Measurements from ENCODE around the gene IRF8. TPM values are rescaled to one million over a fixed set of nuclear protein-coding genes. Genes with fewer than 3 reads are reported as not detected.

IRF8 gene
- total and polyA plus RNA-seq, 2 of the 4 experiments (the other 2 are of a cell fraction) = not detected

- 79% methylated on average over 6 of the region's 14 CpGs; no CpG with 5 or more reads in 1 of the 2 experiments for WGBS, 2 experiments (ENCODE audit: extremely low coverage in 2 of 2, insufficient read length in 1 of 2)
- ChIA-PET POLR2A (ENCODE audit: unreplicated experiment) (no interaction called here), CTCF (no interaction called here)
- no TSS peak for BruUV-seq (replicated peaks)
- H2BK5ac ChIP-seq (ENCODE audit: low read depth, low read length, poor library complexity, severe bottlenecking) = no peak overlapping the region
- ATAC-seq (ENCODE audit: low read depth) (no peak), DNase-seq (no peak)
- no peaks in the 10 kb centered on the region for H3K9me1 ChIP-seq (ENCODE audit: insufficient read depth, low read length)
- no peak overlapping the region for H3K27ac ChIP-seq (ENCODE audit: insufficient read depth, low read length)
- no peak overlapping the region for H4K91ac ChIP-seq (ENCODE audit: insufficient read depth, low read depth, low read length)
- H2AFZ ChIP-seq (replicated peaks; ENCODE audit: low read length, poor library complexity) = no peak overlapping the region
- H3K9me3 ChIP-seq (ENCODE audit: control insufficient read depth, insufficient read depth, low read length) = peaks cover 4% of the 10 kb centered on the region; the same call in 1 of the 2 replicates
- no peak overlapping the region for H3K18ac ChIP-seq (ENCODE audit: low read depth, low read length)
- H3K4me2 ChIP-seq (ENCODE audit: low read depth, low read length) = no peak overlapping the region
- peaks cover 66% of the 10 kb centered on the region for H3K27me3 ChIP-seq (ENCODE audit: control insufficient read depth, insufficient read depth, low read length)
- H2AK9ac ChIP-seq (replicated peaks; ENCODE audit: low read depth, low read length, poor library complexity) = no peak overlapping the region
- H3K23ac ChIP-seq (ENCODE audit: low read depth, low read length) = no peak overlapping the region
- H4K5ac ChIP-seq (ENCODE audit: low read depth, low read length) = no peak overlapping the region
- in situ Hi-C loops (cut with MboI; ENCODE audit: low sequenced_read_pairs) (no loop called here), intact Hi-C loops (cut with micrococcal nuclease) (no loop called here), dilution Hi-C loops (cut with HindIII; ENCODE audit: low sequenced_read_pairs, unreplicated experiment) (no loop called here)
- H4K20me1 ChIP-seq (ENCODE audit: insufficient read depth, low read length) = no peaks in the 10 kb centered on the region
- H2BK15ac ChIP-seq (ENCODE audit: low read depth, low read length) = no peak overlapping the region
- H3K4ac ChIP-seq (ENCODE audit: low read depth, low read length) = no peak overlapping the region
- H3K36me3 ChIP-seq (ENCODE audit: control insufficient read depth, insufficient read depth, low read length) = no peaks in the 10 kb centered on the region
- no peak overlapping the region for H3K56ac ChIP-seq (ENCODE audit: extremely low read depth, insufficient read depth, low read length)
- H4K8ac ChIP-seq (ENCODE audit: low read depth in 2 of 2, low read length in 2 of 2) = no peak overlapping the region
- H3K4me3 ChIP-seq (ENCODE audit: insufficient read depth, low read depth, low read length) = no peak overlapping the region
- H2BK20ac ChIP-seq (ENCODE audit: low read depth, low read length) = no peak overlapping the region
- no peak overlapping the region for H2BK120ac ChIP-seq (ENCODE audit: low read depth, low read length)
- H3K9ac ChIP-seq (ENCODE audit: low read depth, low read length) = no peak overlapping the region
- no peaks in the 10 kb centered on the region for H3K4me1 ChIP-seq (ENCODE audit: control insufficient read depth, insufficient read depth, low read length)
- no peaks in the 10 kb centered on the region for H3K79me1 ChIP-seq (ENCODE audit: low read depth in 1 of 2, low read length in 2 of 2)
- no peak overlapping the region for H2AK5ac ChIP-seq (ENCODE audit: low read depth, low read length)
- no peak overlapping the region for H3K14ac ChIP-seq (replicated peaks; ENCODE audit: low read depth, low read length)
- TF ChIP-seq RCOR1 (IDR thresholded peaks at IDR 0.05; ENCODE audit: insufficient replicate concordance, low read length) = no peak
- TF ChIP-seq, protein P1, sequence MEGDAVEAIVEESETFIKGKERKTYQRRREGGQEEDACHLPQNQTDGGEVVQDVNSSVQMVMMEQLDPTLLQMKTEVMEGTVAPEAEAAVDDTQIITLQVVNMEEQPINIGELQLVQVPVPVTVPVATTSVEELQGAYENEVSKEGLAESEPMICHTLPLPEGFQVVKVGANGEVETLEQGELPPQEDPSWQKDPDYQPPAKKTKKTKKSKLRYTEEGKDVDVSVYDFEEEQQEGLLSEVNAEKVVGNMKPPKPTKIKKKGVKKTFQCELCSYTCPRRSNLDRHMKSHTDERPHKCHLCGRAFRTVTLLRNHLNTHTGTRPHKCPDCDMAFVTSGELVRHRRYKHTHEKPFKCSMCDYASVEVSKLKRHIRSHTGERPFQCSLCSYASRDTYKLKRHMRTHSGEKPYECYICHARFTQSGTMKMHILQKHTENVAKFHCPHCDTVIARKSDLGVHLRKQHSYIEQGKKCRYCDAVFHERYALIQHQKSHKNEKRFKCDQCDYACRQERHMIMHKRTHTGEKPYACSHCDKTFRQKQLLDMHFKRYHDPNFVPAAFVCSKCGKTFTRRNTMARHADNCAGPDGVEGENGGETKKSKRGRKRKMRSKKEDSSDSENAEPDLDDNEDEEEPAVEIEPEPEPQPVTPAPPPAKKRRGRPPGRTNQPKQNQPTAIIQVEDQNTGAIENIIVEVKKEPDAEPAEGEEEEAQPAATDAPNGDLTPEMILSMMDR (conservative IDR thresholded peaks at IDR 0.05; ENCODE audit: low read depth, low read length) = no peak
- TF ChIP-seq POLR2A (IDR thresholded peaks at IDR 0.05; ENCODE audit: low read depth, low read length) = no peak
- no peak for TF ChIP-seq NFE2L2 (IDR thresholded peaks at IDR 0.05; ENCODE audit: low read depth, low read length)
- no peak for TF ChIP-seq CHD1 (IDR thresholded peaks at IDR 0.05; ENCODE audit: low read depth, low read length)
- no peak for TF ChIP-seq CEBPB (IDR thresholded peaks at IDR 0.05; ENCODE audit: low read depth, low read length)
- TF ChIP-seq BHLHE40 (IDR thresholded peaks at IDR 0.05; ENCODE audit: low read depth, low read length) = no peak
- TF ChIP-seq MAZ (IDR thresholded peaks at IDR 0.05; ENCODE audit: borderline replicate concordance, low read depth, low read length) = no peak
- TF ChIP-seq MAFK (IDR thresholded peaks at IDR 0.05; ENCODE audit: low read depth, low read length) = no peak
- TF ChIP-seq, protein P2, sequence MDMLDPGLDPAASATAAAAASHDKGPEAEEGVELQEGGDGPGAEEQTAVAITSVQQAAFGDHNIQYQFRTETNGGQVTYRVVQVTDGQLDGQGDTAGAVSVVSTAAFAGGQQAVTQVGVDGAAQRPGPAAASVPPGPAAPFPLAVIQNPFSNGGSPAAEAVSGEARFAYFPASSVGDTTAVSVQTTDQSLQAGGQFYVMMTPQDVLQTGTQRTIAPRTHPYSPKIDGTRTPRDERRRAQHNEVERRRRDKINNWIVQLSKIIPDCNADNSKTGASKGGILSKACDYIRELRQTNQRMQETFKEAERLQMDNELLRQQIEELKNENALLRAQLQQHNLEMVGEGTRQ (IDR thresholded peaks at IDR 0.05; ENCODE audit: low read depth, low read length) = no peak
- TF ChIP-seq SMC3 (IDR thresholded peaks at IDR 0.05; ENCODE audit: low read depth, low read length) = no peak
- no peak for TF ChIP-seq MXI1 (IDR thresholded peaks at IDR 0.05; ENCODE audit: borderline replicate concordance, low read depth, low read length)
- no peak for TF ChIP-seq ELK1 (IDR thresholded peaks at IDR 0.05; ENCODE audit: borderline replicate concordance, low read depth, low read length)
- no peak for TF ChIP-seq RFX5 (IDR thresholded peaks at IDR 0.05; ENCODE audit: low read depth, low read length)
- no peak for TF ChIP-seq FOS (IDR thresholded peaks at IDR 0.05; ENCODE audit: low read depth, low read length)
- no peak for TF ChIP-seq RAD21 (IDR thresholded peaks at IDR 0.05; ENCODE audit: low read length)
Measured at GRCh38 chr16:85941863-85942644, 43.1 kb downstream of the IRF8 start.
